Stimulated activated CD4-positive, alpha-beta T cell treated with anti-CD3 and anti-CD28 coated beads, Interleukin-2, amount 100 ng/mL, for 24 hours (primary cell): Measurements from ENCODE around the gene DTNBP1.
"Not testable (repeated sequence)": the region's sequence is repeated elsewhere in the genome, so short reads cannot be mapped to it uniquely, and the experiment has no call there.

Experiments
- DNase-seq, 2 donors: peaks; one replicate each; pipeline ENCODE4 v3.0.0-alpha.2; 2020

DTNBP1 gene

DNA sequence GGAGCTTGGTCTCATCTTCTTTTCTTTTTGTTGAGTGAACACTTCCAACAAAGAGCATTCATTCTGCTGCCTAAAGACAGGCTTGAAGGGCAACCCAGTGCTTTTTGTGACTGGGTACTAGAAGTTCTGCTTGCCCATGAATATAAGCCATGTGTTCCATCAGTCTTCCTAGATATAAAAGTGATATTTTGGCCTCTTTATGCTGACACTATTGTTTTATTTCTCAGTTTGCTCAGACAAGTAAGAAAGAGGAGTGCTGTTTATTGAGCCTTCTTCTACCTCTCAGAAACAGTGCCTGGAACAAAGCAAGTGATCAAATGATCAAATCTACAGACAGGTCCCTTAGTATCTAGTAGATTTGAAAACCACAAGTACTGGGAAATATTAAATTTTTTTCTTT is 2.4 kb upstream of the DTNBP1 start:
- DNase-seq = no peak

DNA sequence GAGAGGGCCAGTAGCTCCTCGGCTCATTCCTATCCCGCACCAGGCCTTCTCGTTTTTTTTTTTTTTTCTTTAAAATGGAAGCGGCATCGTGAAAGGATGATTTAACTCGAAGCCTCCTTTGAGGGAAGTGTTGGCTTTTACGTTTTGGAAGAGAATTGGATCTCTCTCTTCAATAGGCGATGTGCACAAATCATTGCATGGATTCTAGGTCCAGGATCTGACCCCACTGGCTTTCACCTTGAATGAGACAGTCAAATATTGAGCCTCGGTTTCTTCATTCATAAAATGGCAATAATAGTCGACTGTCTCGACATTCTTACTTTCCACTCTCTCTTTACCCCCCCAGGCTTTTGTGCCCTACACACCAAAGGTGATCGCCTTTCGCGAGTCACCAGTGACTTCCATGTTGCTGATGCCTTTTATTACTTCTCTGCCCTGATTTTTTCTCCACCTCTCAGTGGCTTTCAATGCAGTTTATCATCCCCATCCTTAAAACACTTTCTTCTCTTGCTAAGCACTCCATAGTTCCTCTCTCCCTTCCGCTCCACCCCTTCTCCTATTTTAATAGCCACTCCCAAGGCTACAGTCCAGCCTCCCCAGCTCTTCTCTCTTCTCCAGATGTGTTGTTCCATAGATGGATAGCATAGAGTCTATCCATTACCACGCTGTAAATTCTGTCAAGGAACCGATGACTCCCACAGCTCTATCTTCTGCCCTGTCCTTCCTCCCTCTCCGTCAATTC is 473 bp upstream of the DTNBP1 start:
- no peak for DNase-seq

DNA sequence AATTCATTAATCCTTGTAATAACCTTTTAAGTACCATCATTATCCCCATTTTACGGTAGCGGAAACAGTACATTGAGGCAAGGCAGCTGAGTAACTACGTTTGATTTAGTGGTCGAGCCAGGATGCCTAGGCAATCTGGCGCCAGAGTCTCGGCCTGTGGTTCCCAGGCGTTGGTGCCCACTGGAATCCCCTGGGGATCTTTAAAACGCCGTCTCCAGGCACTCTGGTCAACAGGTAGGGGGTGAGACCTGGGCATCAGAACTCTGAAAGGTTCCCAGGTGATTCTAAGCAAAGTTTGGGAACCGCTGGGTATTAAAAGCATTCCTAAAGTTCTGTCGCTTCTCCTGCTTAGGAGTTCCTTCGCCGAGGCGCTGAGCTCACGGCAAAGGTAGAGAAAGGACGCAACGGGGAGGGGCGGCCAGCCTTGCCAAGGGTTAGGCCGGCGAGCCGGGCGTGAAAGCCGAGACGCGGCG is 939 bp downstream of the DTNBP1 start:
- no peak for DNase-seq

GRCh38 chr6:15659181-15659580 is 3.6 kb downstream of the DTNBP1 start:
- DNase-seq = no peak

DNA sequence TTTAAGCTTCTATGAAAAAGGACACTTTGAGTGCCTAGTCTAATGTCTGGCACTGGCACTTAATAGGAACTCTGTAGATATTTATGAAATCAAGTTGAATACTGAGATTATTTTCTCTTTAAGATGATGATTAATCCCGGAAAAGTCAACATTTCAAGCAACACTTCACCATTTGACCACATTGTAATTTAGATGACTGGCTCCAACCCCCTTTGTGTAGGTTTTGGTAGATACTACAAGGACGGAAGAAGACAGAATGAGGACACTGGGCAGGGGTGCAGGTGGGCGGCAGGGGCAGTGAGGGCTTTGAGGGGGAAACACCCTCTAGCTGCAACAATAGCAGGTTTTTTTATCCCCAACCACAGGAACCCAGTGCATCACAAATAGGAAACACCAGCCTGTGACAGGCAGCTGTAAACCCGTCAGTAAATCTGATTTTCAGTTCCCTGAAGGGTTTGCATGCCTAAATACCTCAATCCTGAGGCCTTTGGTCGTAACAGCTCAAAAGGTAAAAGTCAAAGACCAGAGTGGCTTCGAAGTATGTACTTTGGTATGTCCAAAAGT is 4.6 kb downstream of the DTNBP1 start:
- DNase-seq = no peak

DNA sequence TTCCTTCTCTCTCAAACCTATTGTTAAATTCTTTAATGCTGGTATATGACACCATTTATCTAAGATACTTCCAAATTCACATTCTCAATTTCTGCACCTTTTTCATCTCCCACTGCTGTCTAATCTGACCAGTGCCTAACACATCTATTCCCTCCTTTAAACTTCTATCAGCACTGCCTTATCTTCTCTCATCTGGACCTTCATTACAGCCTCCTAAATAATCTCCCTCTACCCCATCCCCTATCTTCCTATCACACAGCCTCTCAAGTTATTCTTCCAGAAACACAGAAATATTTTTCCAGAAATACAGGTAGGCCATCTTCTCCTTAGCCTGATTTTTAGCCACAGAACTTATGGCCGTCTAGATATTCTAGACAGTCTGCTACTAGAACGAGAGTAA is 5.5 kb downstream of the DTNBP1 start:
- no peak for DNase-seq

DNA sequence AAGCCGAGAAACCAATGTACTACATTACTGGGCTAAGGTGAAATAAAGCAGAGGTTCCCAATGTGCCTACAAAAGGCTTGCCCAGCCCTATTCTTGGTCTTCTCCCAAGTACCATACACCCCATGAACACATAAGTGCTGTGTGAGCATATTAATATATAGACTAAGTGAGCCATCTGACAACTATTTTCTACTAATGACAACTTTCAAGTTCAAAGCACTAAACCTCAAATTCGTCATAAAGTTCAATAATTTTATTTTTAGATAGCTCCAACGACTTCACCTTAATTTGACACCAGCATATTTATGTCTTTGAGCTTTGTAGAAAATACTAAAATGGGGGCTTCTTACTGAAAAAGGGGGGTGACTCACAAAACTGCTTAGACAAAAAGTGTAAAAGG is 6.7 kb downstream of the DTNBP1 start:
- DNase-seq = no peak

- DNase-seq = no peak
These were observed 8.6 kb downstream of the DTNBP1 start for GRCh38 chr6:15654250-15654649.

- no peak for DNase-seq
These were observed 9.2 kb downstream of the DTNBP1 start for GRCh38 chr6:15653581-15653980.

DNA sequence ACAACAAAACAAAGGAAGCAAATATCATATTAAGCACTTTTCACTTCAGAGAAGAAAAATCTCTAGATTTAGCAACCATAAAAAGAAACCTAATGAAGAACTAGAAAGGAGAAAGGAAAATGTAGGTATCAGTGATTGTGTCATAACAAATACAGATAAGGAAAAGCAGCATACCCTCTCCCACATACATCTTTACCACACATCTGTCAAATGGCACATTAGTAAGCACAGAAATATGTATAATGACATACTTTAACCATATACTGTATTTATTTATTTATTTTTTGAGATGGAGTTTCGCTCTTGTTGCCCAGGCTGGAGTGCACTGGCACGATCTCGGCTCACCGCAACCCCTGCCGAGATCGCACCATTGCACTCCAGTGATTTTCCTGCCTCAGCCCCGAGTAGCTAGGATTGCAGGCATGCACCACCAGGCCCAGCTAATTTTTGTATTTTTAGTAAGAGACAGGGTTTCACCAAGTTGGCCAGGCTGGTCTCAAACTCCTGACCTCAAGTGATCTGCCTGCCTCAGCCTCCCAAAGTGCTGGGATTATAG is 12.7 kb downstream of the DTNBP1 start:
- DNase-seq = not testable (repeated sequence)

DNA sequence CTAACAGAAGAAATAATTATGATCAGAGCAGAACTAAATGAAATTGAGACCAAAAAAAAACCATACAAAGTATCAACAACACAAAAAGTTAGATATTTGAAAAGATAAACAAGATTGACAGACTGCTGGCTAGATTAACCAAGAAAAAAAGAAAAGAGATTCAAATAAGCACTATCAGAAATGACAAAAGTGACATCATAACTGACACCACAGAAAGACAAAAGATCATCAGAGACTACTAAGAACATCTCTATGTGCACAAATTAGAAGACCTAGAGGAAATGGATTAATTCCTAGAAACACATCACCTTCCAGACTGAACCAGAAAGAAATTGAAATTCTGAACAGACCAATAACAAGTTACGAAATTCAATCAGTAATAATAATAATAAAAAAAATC is 17.9 kb downstream of the DTNBP1 start:
- no peak for DNase-seq

GRCh38 chr6:15643542-15643941 is 19.3 kb downstream of the DTNBP1 start:
- no peak for DNase-seq

DNA sequence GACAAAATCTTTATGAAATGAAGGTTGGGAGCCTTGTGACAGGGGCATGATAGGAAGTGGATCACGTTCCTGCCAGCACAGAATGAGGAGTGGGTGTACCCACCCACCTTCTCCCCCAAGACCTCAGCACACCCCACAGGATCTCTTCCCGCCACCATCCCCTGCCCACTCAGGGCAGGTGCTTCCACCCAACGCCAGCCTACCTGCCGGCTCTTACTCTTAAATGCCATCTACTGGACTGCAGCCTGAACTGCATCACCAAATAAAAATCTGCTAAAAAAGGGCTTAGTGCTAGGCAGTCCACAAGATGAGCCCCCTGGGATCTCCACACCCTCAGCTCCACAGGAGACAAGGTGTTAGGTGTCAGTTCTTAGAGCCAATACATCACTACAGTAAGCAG is 20.6 kb downstream of the DTNBP1 start:
- no peak for DNase-seq

DNA sequence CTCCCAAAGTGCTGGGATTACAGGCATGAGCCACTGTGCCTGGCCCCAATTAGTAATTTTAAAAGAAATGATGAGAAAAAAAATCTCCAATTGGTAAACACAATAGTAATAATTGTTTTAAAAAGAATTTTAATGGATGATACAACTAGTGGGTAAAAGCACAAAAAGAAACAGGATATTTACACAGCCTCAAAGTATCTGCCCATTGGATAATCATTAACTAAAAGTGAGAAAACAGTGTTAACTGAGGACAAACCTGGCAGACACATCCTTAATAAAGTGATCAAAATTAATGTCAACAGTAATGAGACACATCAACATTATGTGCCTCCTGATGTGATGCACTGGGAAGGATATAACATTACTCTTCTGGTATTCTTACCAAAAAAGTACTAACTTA is 24.5 kb downstream of the DTNBP1 start:
- DNase-seq = no peak

GRCh38 chr6:15631432-15631831 is 31.4 kb downstream of the DTNBP1 start:
- DNase-seq = no peak

GRCh38 chr6:15630202-15630601 is 32.6 kb downstream of the DTNBP1 start:
- DNase-seq = no peak

DNA sequence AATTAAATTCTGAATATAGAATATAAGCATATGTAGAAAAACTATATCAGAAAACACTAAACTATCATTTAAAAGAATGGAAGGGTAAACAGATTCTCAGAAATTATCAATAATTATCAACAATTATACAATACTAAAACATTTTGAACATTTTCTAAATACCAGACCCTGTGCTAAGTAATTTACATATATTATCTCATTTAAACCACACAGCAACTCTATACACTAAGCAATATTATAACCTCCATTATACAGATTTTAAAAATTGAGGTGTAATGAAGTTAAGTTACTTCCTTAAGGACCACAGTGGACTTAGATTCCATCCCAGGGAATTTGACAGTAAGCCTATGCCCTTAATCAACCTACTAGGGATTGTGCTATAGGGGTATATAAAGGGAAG is 33.3 kb downstream of the DTNBP1 start:
- DNase-seq = no peak

DNA sequence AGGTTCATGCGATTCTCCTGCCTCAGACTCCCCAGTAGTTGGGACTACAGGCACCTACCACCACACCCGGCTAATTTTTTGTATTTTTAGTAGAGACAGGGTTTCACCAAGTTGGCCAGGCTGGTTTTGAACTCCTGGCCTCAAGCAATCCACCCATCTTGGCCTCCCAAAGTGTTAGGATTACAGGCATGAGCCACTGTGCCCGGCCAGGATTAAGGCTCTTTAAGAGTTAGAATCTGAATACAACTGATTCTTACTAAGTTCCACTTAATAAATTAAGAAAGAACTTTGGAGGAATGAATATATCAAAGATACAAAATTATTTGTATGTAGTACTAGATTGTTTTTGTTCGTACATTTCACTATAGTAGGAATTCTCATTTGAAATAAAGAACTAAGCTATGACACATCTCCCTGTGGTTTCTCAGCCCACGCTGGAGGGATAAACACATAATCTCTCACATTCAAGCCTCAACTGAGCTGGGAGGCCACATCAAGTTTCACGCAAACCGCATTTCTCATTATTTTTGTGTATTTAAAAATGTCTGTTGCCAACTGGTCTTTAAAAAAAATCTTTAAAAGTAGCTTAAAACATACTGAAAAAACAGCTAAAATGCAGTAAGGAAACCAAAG is 34.2 kb downstream of the DTNBP1 start:
- peak; percentile 56 to 65 for DNase-seq

DNA sequence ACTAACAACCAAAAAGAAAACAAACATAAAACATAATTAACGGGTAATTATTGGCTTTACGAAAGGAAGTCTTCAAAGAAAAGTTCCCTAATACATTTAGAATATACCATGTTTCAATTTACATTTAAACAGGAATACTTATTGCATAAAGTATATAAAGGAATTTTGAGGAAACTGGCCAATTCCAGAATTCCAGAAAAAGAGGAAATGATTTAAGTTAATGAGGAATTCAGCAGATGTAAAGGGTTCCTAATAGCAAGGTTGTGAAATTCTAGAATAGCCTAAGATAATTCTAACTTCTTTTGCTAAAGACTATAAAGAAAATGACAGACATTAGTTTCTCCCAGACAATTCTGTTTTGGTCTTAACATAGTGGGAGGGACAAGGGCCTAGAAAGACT is 35.0 kb downstream of the DTNBP1 start:
- DNase-seq = no peak

- DNase-seq = no peak
These were observed 35.8 kb downstream of the DTNBP1 start for GRCh38 chr6:15626878-15627674.

DNA sequence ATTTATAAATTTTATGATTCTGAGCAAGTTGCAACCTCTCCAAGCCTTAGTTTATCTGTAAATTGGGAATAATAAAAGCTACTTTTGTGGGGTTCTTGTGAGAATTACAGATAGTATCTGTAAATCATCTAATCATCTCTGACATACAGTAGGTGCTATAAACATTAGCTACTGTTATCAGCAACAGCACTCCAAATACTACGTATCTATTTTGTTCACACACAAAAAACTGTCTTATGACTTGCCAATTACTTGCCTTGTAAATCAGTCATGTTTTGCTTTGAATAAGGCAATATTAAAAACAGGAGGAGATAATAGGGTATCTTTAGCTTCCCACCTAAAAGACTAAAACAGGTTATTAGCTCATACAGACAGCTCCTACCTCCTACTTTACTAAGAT is 36.7 kb downstream of the DTNBP1 start:
- no peak for DNase-seq

DNA sequence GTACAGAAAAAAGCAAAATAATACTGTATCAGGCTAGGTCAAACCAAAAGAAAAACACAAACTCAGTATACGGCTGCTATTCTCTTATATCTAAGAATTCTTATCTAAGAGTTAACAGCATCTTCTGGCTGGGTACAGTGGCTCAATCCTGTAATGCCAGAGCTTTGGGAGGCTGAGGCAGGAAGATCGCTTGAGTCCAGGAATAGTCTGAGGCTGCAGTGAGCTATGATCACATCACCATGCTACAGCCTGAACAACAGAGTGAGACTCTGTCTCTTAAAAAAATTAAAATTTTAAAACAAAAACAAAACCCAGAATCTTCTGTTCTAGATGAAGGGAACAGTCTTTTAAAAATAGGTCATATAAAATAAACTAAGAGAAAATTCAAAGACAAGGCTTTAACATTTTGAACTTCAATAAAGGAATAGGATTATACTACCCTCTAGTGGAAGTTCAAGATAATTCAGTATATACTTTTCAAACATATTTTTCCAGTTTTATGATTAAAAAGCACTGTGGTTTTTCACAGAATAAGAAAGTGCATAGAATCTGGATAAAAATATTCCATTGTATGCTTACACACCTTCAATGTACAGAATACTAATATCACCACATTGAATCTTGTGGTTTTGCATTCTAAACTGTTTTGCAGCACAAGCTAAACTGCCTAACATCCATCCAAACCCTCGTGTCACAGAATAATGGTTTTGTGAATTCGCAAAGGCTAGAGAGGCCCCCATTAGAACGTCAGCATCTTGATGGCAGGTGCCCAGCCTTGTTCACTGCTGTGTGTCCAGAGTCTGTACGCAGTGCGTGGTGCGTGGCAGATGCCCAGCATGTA is 39.3 kb downstream of the DTNBP1 start:
- no peak for DNase-seq
